HepG2 (cell line): ENCODE data around the gene RASSF7. TPM values are rescaled to one million over a fixed set of nuclear protein-coding genes. Genes with fewer than 3 reads are reported as not detected.
A peak's percentile ranks its signal among the peaks of the same experiment; 100 is the strongest.

Source experiments
- ATAC-seq: fragments of 200-7000 bp; cut with Tn5 transposase; 3 replicates; pipeline ENCODE4 v1.9.1; 2020; ENCODE audit warnings: mild to moderate bottlenecking, moderate library complexity
- BruUV-seq: library from RNA; stranded (reverse); fragments of 400-500 nt; replicated peaks from 2 replicates; lab custom pipeline; 2021; lab: Mats Ljungman, UMichigan
- CTCF ChIA-PET: fragments of 300-600 bp; formaldehyde crosslinking; extraction: SDS; loops from one replicate; lab custom pipeline; 2021; ENCODE audit warnings: low total read pairs, inconsistent platforms, low intra/inter-chr PET ratio; lab: Yijun Ruan, JAX
- POLR2A ChIA-PET: fragments of 350-600 bp; sonication (Branson Sonifier 250); formaldehyde crosslinking; loops from one replicate; lab custom pipeline; 2020; ENCODE audit warnings: antibody characterized with exemption, inconsistent platforms; lab: Yijun Ruan, JAX
- DNase-seq: peaks from one replicate; pipeline ENCODE4 v3.0.0-alpha.2; 2015; ENCODE audit warnings: low spot score
- FAIRE-seq: peaks from 3 replicates; lab custom pipeline; 2011; peaks lifted over from hg19 to GRCh38; lab: Jason Lieb, UNC
- H2AFZ ChIP-seq: one replicate; pipeline ENCODE4 v1.6.1; 2011; ENCODE audit warnings: low read length, inconsistent platforms
- H3K27ac ChIP-seq: fragments of 300-600 bp; 3 replicates; pipeline ENCODE4 v1.8.0; 2011; ENCODE audit warnings: mixed run types, mild to moderate bottlenecking, mixed read lengths, low read length, inconsistent platforms; ENCODE audit not compliant: insufficient read depth; ENCODE audit errors: extremely low read length
- H3K27me3 ChIP-seq, 2 experiments: fragments of 200-600 bp in 1 of 2; 2 replicates in 1 of 2; 3 replicates in 1 of 2; pipeline versions ENCODE4 v1.6.0 to v1.8.0; 2011; ENCODE audit warnings: low read length in 2 of 2, mild to moderate bottlenecking in 2 of 2, moderate library complexity in 2 of 2, inconsistent platforms in 1 of 2; ENCODE audit not compliant: insufficient read depth in 2 of 2, control insufficient read depth in 1 of 2
- H3K36me3 ChIP-seq, 2 experiments: fragments of 200-600 bp in 1 of 2; replicated peaks in 1 of 2; 2 replicates in 1 of 2; 3 replicates in 1 of 2; pipeline versions ENCODE4 v1.5.1 to v1.8.0; 2011; ENCODE audit warnings: low read length in 2 of 2, inconsistent platforms in 1 of 2; ENCODE audit not compliant: insufficient read depth in 2 of 2, control insufficient read depth in 1 of 2
- H3K4me1 ChIP-seq: 2 replicates; pipeline ENCODE4 v1.5.1; 2012; ENCODE audit warnings: low read length, inconsistent platforms; ENCODE audit not compliant: insufficient read depth
- H3K4me2 ChIP-seq: 2 replicates; pipeline ENCODE4 v1.6.0; 2011; ENCODE audit warnings: low read depth, low read length, inconsistent platforms
- H3K4me3 ChIP-seq, 3 experiments: fragments of 200-600 bp in 1 of 3; sonication (generic), shearing (Covaris generic) in 1 of 3; replicated peaks in 1 of 3; 2 replicates each; pipeline ENCODE4 v1.5.1; 2011 to 2016; ENCODE audit warnings: low read length in 3 of 3, inconsistent platforms in 2 of 3, low read depth in 2 of 3, mild to moderate bottlenecking in 2 of 3, control low read depth in 1 of 3, mixed read lengths in 1 of 3; ENCODE audit not compliant: insufficient read depth in 1 of 3
- H3K79me2 ChIP-seq: one replicate; pipeline ENCODE4 v1.6.1; 2011; ENCODE audit warnings: low read length, inconsistent platforms; ENCODE audit not compliant: insufficient read depth
- H3K9ac ChIP-seq: 2 replicates; pipeline ENCODE4 v1.6.0; 2011; ENCODE audit warnings: mild to moderate bottlenecking, low read depth, low read length, inconsistent platforms; ENCODE audit not compliant: insufficient read depth
- H3K9me3 ChIP-seq: 2 replicates; pipeline ENCODE4 v1.5.1; 2012; ENCODE audit warnings: mild to moderate bottlenecking, low read length
- H4K20me1 ChIP-seq: 2 replicates; pipeline ENCODE4 v1.6.0; 2011; ENCODE audit warnings: inconsistent platforms, mild to moderate bottlenecking, low read length, moderate library complexity; ENCODE audit not compliant: insufficient read depth
- AGO1 ChIP-seq: fragments of 200-400 bp; formaldehyde crosslinking; IDR thresholded peaks from 2 replicates; pipeline ENCODE4 v1.6.1; 2017; ENCODE audit warnings: mild to moderate bottlenecking, low read depth, low read length, moderate library complexity; ENCODE audit not compliant: poor library complexity, severe bottlenecking
- AGO2 ChIP-seq: fragments of 200-400 bp; formaldehyde crosslinking; optimal IDR thresholded peaks from 2 replicates; pipeline ENCODE3; 2017; ENCODE audit warnings: mild to moderate bottlenecking, low read depth, low read length, moderate library complexity
- RBFOX2 ChIP-seq: fragments of 200-400 bp; formaldehyde crosslinking; IDR thresholded peaks from 2 replicates; pipeline ENCODE4 v1.6.1; 2017; ENCODE audit warnings: low read depth, mild to moderate bottlenecking, low read length
- TIGD3 ChIP-seq: sonication (generic); formaldehyde crosslinking; IDR thresholded peaks from 2 replicates; pipeline ENCODE4 v1.5.1; 2020; ENCODE audit warnings: mild to moderate bottlenecking, missing genetic modification reagents, borderline replicate concordance
- WGBS: methylation state at CpG from one replicate; pipeline ENCODE4 v1.1.6; 2017; ENCODE audit warnings: low lambda C conversion rate; 5-methylcytosine and 5-hydroxymethylcytosine counted together
- in situ Hi-C: cut with HindIII; loops from 2 replicates; pipeline ENCODE4 v1.10.0; 2017; ENCODE audit warnings: low pct_unique_long_range_greater_than_20kb; ENCODE audit not compliant: extremely low pct_ligation_motif_present
- intact Hi-C: fragments of 100-400 bp; cut with micrococcal nuclease; formaldehyde crosslinking; loops from one replicate; pipeline ENCODE4 v1.10.0; 2022; ENCODE audit not compliant: unreplicated experiment
- polyA plus RNA-seq, 8 experiments: library from polyadenylated mRNA; depleted of rRNA in 3 of 8; stranded (reverse) in 7 of 8; unstranded in 1 of 8; fragments of >200 nt; fragmentation: Illumina TruSeq in 4 of 8; extraction: Trizol in 4 of 8; gene quantifications; 2 replicates each; pipeline versions ENCODE4 v1.2.1 to v1.2.3, GENCODE V29; 2011 to 2016; ENCODE audit warnings: low read depth in 4 of 8, missing spikeins in 1 of 8, mixed read lengths in 1 of 8; ENCODE audit not compliant: insufficient read depth in 1 of 8
- total RNA-seq, 5 experiments: library from RNA; depleted of rRNA; stranded (reverse); fragments of >200 nt; fragmentation: Illumina TruSeq; extraction: Trizol; gene quantifications; 2 replicates each; pipeline ENCODE4 v1.2.3, GENCODE V29; 2016; ENCODE audit warnings: low read depth in 1 of 5

RASSF7 gene
- total and polyA plus RNA-seq, 2 of the 13 experiments (the other 11 are each of a cell fraction or from before 2014, with no cell fraction given), result 20.2 to 28.6 TPM

- no TSS peak for BruUV-seq
- no peak for DNase-seq
- Histone ChIP-seq H3K4me2 (no peak overlapping the region), H3K27me3 (0 out of 5 replicates have a peak, but pooled peaks cover 0 to 1% of the 10 kb centered on the region in 2 experiments), H2AFZ (no peak overlapping the region), H4K20me1 (no peaks in the 10 kb centered on the region; the same call in 1 of the 2 replicates), H3K79me2 (peaks cover 4% of the 10 kb centered on the region), H3K4me3 (no peak overlapping the region), H3K36me3 (peaks cover 10 to 19% of the 10 kb centered on the region in 2 experiments; a peak in 4 of 5 replicates), H3K4me1 (peaks cover 19% of the 10 kb centered on the region), H3K27ac (no peak overlapping the region), H3K9me3 (no peaks in the 10 kb centered on the region), H3K9ac (no peak overlapping the region)
- in situ Hi-C loops, result no loop called here
- CTCF ChIA-PET, result no interaction called here
- FAIRE-seq, result no peak
- intact Hi-C loops, result no loop called here
- TF ChIP-seq RBFOX2, result peak; percentile 43; the same call in 1 of the 2 replicates
- peak; percentile 13 for TF ChIP-seq AGO1
- TF ChIP-seq TIGD3 (CRISPR knock-in tag), result no peak
- peak; percentile 63 for TF ChIP-seq AGO2
- ATAC-seq, result no peak
- WGBS, result 89% methylated on average over 6 of the region's 18 CpGs
- POLR2A ChIA-PET, result no interaction called here
Measured at GRCh38 chr11:529728-530411, 30.9 kb upstream of the RASSF7 start.
